ENCODE results near the gene DYRK1B. TPM values are rescaled to one million over a fixed set of nuclear protein-coding genes. Genes with fewer than 3 reads are reported as not detected.

The DYRK1B gene
- total and polyA plus RNA-seq, 11 donors = 12.8 to 49.1 (median 24.9) TPM

DNA sequence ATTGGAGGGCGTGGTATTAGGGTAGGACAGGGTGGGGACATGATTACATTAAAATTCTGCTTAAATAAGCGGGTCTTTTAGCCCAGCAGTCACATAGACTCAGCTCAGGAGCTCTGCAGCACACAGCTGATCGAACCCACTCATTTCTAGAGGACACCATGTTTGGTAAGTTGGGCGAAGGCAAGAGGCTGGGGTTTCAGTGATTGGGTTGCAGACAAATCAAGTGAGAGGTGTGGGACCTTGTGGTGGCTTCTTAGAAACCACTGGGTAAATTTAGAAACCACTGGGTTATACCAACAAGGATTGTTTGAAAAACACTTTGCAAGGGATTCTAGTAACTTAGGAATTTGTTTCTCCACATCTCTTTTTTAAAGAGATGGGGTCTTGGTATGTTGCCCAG is 55.2 kb downstream of the DYRK1B start, which contains the start of gene LEUTX:
Gene LEUTX (plus strand): TSS at position 92 of the 400 bp plus-strand sequence. CDS start 67 bp downstream, at position 159.
- Histone ChIP-seq H3K9me3 (no peaks in the 10 kb centered on the region), H3K4me1 (no peaks in the 10 kb centered on the region), H3K27me3 (peaks cover 0 to 16% (median 0%) of the 10 kb centered on the region in 9 donors), H3K4me3 (no peak within 1 kb of the TSS), H3K27ac (no peak within 1 kb of the TSS), H3K36me3 (no peaks in the 10 kb centered on the region)
- DNase-seq = no peak
- WGBS, 4 donors = 60 to 73% (median 65%) methylated on average over 4 of the region's 4 CpGs
- intact Hi-C loops (cut with DNase I) = no loop called here
- TF ChIP-seq POLR2A (IDR thresholded peaks at IDR 0.05) = no peak
- TF ChIP-seq, protein P1, sequence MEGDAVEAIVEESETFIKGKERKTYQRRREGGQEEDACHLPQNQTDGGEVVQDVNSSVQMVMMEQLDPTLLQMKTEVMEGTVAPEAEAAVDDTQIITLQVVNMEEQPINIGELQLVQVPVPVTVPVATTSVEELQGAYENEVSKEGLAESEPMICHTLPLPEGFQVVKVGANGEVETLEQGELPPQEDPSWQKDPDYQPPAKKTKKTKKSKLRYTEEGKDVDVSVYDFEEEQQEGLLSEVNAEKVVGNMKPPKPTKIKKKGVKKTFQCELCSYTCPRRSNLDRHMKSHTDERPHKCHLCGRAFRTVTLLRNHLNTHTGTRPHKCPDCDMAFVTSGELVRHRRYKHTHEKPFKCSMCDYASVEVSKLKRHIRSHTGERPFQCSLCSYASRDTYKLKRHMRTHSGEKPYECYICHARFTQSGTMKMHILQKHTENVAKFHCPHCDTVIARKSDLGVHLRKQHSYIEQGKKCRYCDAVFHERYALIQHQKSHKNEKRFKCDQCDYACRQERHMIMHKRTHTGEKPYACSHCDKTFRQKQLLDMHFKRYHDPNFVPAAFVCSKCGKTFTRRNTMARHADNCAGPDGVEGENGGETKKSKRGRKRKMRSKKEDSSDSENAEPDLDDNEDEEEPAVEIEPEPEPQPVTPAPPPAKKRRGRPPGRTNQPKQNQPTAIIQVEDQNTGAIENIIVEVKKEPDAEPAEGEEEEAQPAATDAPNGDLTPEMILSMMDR (IDR thresholded peaks at IDR 0.05) = no peak
- ATAC-seq = no peak

Small RNA genes lying within 50 kb of the gene (microRNA-seq; reads per million reads assigned to microRNA genes)
- 0 reads per million in 4 donors for gene MIR6719

Other genes with a start within 250 kb of the DYRK1B start
- gene LGALS13, start 231.6 kb downstream of the DYRK1B start, total RNA-seq = not detected
- not detected for gene LGALS13, start 231.6 kb downstream of the DYRK1B start, polyA plus RNA-seq
- gene LGALS16, start 178.2 kb downstream of the DYRK1B start, total RNA-seq = not detected
- gene LGALS16, start 178.2 kb downstream of the DYRK1B start, polyA plus RNA-seq = not detected
- not detected for gene LGALS14, start 129.7 kb downstream of the DYRK1B start, total RNA-seq
- gene LGALS14, start 129.7 kb downstream of the DYRK1B start, polyA plus RNA-seq = not detected
- 1 to 10 TPM in 2 of 9 donors, not detected in 7; 1.2 to 8.2 TPM for gene CLC, start 96.1 kb downstream of the DYRK1B start, total RNA-seq
- gene CLC, start 96.1 kb downstream of the DYRK1B start, polyA plus RNA-seq = under 1 TPM in 1 of 2 donors, not detected in 1; 0.15 TPM
- gene LEUTX, start 55.3 kb downstream of the DYRK1B start, total RNA-seq = not detected
- not detected for gene LEUTX, start 55.3 kb downstream of the DYRK1B start, polyA plus RNA-seq
- gene FBL, start 12.2 kb upstream of the DYRK1B start, total RNA-seq = 10 to 100 TPM; 44.3 to 94.3 (median 70.5) TPM
- 100 to 1,000 TPM in 1 of 2 donors, 10 to 100 TPM in 1; 72.5 to 169 TPM for gene FBL, start 12.2 kb upstream of the DYRK1B start, polyA plus RNA-seq
- 10 to 100 TPM in 3 of 9 donors, 1 to 10 TPM in 5, under 1 TPM in 1; 0.85 to 44.4 (median 6.3) TPM for gene FCGBP, start 100.5 kb upstream of the DYRK1B start, total RNA-seq
- gene FCGBP, start 100.5 kb upstream of the DYRK1B start, polyA plus RNA-seq = 1 to 10 TPM in 1 of 2 donors, under 1 TPM in 1; 0.76 to 1.2 TPM
- gene PSMC4, start 137.0 kb upstream of the DYRK1B start, total RNA-seq = 100 to 1,000 TPM in 1 of 9 donors, 10 to 100 TPM in 8; 58.5 to 112 (median 78.6) TPM
- gene PSMC4, start 137.0 kb upstream of the DYRK1B start, polyA plus RNA-seq = 100 to 1,000 TPM in 1 of 2 donors, 10 to 100 TPM in 1; 65.9 to 120 TPM
- gene ZNF546, start 162.9 kb upstream of the DYRK1B start, total RNA-seq = 10 to 100 TPM in 3 of 9 donors, 1 to 10 TPM in 6; 4.2 to 14.4 (median 9.2) TPM
- 1 to 10 TPM; 1.4 to 4.5 TPM for gene ZNF546, start 162.9 kb upstream of the DYRK1B start, polyA plus RNA-seq
- gene ZNF780B, start 222.1 kb upstream of the DYRK1B start, total RNA-seq = 10 to 100 TPM in 7 of 9 donors, 1 to 10 TPM in 2; 6.4 to 35.2 (median 19.7) TPM
- 10 to 100 TPM in 1 of 2 donors, 1 to 10 TPM in 1; 4.7 to 11.0 TPM for gene ZNF780B, start 222.1 kb upstream of the DYRK1B start, polyA plus RNA-seq

Data from heart left ventricle (tissue), 16 donors.